ENCODE measurements around the gene NID1. TPM values are rescaled to one million over a fixed set of nuclear protein-coding genes. Genes with fewer than 3 reads are reported as not detected.
"Not testable (repeated sequence)": the region's sequence is repeated elsewhere in the genome, so short reads cannot be mapped to it uniquely, and the experiment has no call there.

Gene NID1
- total and polyA plus RNA-seq, 4 donors, result 21.2 to 90.1 (median 55.2) TPM

- TF ChIP-seq HNF4A (conservative IDR thresholded peaks at IDR 0.05) (no peak), NR2F2 (IDR thresholded peaks at IDR 0.05) (no peak), RXRA (IDR thresholded peaks at IDR 0.05) (no peak), HNF4G (IDR thresholded peaks at IDR 0.05) (no peak), GABPA (IDR thresholded peaks at IDR 0.05 in 1 of 2, conservative IDR thresholded peaks at IDR 0.05 in 1 of 2) (no peak), ZBTB33 (IDR thresholded peaks at IDR 0.05) (no peak), MAX (IDR thresholded peaks at IDR 0.05) (no peak)
- TF ChIP-seq, protein P1, sequence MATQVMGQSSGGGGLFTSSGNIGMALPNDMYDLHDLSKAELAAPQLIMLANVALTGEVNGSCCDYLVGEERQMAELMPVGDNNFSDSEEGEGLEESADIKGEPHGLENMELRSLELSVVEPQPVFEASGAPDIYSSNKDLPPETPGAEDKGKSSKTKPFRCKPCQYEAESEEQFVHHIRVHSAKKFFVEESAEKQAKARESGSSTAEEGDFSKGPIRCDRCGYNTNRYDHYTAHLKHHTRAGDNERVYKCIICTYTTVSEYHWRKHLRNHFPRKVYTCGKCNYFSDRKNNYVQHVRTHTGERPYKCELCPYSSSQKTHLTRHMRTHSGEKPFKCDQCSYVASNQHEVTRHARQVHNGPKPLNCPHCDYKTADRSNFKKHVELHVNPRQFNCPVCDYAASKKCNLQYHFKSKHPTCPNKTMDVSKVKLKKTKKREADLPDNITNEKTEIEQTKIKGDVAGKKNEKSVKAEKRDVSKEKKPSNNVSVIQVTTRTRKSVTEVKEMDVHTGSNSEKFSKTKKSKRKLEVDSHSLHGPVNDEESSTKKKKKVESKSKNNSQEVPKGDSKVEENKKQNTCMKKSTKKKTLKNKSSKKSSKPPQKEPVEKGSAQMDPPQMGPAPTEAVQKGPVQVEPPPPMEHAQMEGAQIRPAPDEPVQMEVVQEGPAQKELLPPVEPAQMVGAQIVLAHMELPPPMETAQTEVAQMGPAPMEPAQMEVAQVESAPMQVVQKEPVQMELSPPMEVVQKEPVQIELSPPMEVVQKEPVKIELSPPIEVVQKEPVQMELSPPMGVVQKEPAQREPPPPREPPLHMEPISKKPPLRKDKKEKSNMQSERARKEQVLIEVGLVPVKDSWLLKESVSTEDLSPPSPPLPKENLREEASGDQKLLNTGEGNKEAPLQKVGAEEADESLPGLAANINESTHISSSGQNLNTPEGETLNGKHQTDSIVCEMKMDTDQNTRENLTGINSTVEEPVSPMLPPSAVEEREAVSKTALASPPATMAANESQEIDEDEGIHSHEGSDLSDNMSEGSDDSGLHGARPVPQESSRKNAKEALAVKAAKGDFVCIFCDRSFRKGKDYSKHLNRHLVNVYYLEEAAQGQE (IDR thresholded peaks at IDR 0.05), result no peak
- TF ChIP-seq, protein P2, sequence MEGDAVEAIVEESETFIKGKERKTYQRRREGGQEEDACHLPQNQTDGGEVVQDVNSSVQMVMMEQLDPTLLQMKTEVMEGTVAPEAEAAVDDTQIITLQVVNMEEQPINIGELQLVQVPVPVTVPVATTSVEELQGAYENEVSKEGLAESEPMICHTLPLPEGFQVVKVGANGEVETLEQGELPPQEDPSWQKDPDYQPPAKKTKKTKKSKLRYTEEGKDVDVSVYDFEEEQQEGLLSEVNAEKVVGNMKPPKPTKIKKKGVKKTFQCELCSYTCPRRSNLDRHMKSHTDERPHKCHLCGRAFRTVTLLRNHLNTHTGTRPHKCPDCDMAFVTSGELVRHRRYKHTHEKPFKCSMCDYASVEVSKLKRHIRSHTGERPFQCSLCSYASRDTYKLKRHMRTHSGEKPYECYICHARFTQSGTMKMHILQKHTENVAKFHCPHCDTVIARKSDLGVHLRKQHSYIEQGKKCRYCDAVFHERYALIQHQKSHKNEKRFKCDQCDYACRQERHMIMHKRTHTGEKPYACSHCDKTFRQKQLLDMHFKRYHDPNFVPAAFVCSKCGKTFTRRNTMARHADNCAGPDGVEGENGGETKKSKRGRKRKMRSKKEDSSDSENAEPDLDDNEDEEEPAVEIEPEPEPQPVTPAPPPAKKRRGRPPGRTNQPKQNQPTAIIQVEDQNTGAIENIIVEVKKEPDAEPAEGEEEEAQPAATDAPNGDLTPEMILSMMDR (IDR thresholded peaks at IDR 0.05; ENCODE audit: low read depth, low read length, missing input control), result no peak
These were observed 14.1 kb upstream of the NID1 start for GRCh38 chr1:236078993-236079392.

DNA sequence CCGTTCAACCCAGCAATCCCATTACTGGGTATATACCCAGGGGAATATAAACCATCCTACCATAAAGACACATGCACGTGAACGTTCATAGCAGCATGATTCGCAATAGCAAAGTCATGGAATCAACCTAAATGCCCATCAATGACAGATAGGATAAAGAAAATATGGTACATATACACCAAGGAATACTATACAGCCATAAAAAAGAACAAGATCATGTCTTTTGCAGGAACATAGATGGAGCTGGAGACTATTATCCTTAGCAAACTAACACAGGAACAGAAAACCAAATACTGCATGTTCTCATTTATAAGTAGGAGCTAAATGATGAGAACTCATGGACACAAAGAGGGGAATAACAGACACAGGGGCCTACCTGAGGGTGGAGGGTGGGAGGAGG lies 13.2 kb upstream of the NID1 start:
- H3K4me3 ChIP-seq (ENCODE audit: low read depth in 1 of 3, low read length in 3 of 3); H3K9me3 ChIP-seq (ENCODE audit: control insufficient read depth in 4 of 4, low read length in 3 of 4); DNase-seq (ENCODE audit: low spot score); H3K36me3 ChIP-seq (ENCODE audit: control insufficient read depth in 4 of 4, insufficient read depth in 3 of 4, low read depth in 1 of 4, low read length in 3 of 4); H3K27ac ChIP-seq (ENCODE audit: low read depth in 1 of 2, low read length in 2 of 2); H3K27me3 ChIP-seq (ENCODE audit: control insufficient read depth in 4 of 4, insufficient read depth in 4 of 4, low read length in 3 of 4); H3K9ac ChIP-seq (ENCODE audit: low read depth in 1 of 2, low read length in 2 of 2): not testable (repeated sequence)
- peaks cover 2 to 32% (median 18%) of the 10 kb centered on the region in 4 donors for H3K4me1 ChIP-seq (ENCODE audit: control insufficient read depth in 4 of 4, insufficient read depth in 4 of 4, low read length in 3 of 4)
- WGBS, result 99% methylated on average over 4 of the region's 4 CpGs

More at GRCh38 chr1:236078993-236079392, 14.1 kb upstream of the NID1 start:
- no peaks in the 10 kb centered on the region for H3K36me3 ChIP-seq (ENCODE audit: control insufficient read depth in 4 of 4, insufficient read depth in 3 of 4, low read depth in 1 of 4, low read length in 3 of 4)
- no peaks in the 10 kb centered on the region for H3K9me3 ChIP-seq (ENCODE audit: control insufficient read depth in 4 of 4, low read length in 3 of 4)
- 82% methylated on average over 2 of the region's 2 CpGs for WGBS
- no peaks in the 10 kb centered on the region for H3K27me3 ChIP-seq (ENCODE audit: control insufficient read depth in 4 of 4, insufficient read depth in 4 of 4, low read length in 3 of 4)
- DNase-seq (ENCODE audit: low spot score), result no peak
- peaks cover 2 to 29% (median 18%) of the 10 kb centered on the region in 4 donors for H3K4me1 ChIP-seq (ENCODE audit: control insufficient read depth in 4 of 4, insufficient read depth in 4 of 4, low read length in 3 of 4)
- no peak overlapping the region for H3K4me3 ChIP-seq (ENCODE audit: low read depth in 1 of 3, low read length in 3 of 3)
- H3K27ac ChIP-seq (ENCODE audit: low read depth in 1 of 2, low read length in 2 of 2), result no peak overlapping the region
- no peak overlapping the region for H3K9ac ChIP-seq (ENCODE audit: low read depth in 1 of 2, low read length in 2 of 2)

GRCh38 chr1:236075848-236076247 lies 11.0 kb upstream of the NID1 start:
- 37% methylated on average over 4 of the region's 4 CpGs for WGBS
- DNase-seq (ENCODE audit: low spot score), result no peak
- no peak for TF ChIP-seq FOXA2 (IDR thresholded peaks at IDR 0.05)
- TF ChIP-seq TAF1 (conservative IDR thresholded peaks at IDR 0.05), result no peak
- TF ChIP-seq YY1 (IDR thresholded peaks at IDR 0.05), result peak; percentile 46
- peak; percentile 92 for TF ChIP-seq RXRA (IDR thresholded peaks at IDR 0.05)
- TF ChIP-seq HNF4A (conservative IDR thresholded peaks at IDR 0.05), result peak; percentile 98
- peak in 1 of 2 donors; percentile 41 for TF ChIP-seq RAD21 (IDR thresholded peaks at IDR 0.05)
- peak; percentile 67 for TF ChIP-seq ZBTB33 (IDR thresholded peaks at IDR 0.05)
- TF ChIP-seq HNF4G (IDR thresholded peaks at IDR 0.05), result peak; percentile 95
- TF ChIP-seq GABPA (IDR thresholded peaks at IDR 0.05 in 1 of 2, conservative IDR thresholded peaks at IDR 0.05 in 1 of 2), result peak in 1 of 2 donors; percentile 21
- TF ChIP-seq, protein P3, sequence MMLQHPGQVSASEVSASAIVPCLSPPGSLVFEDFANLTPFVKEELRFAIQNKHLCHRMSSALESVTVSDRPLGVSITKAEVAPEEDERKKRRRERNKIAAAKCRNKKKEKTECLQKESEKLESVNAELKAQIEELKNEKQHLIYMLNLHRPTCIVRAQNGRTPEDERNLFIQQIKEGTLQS (IDR thresholded peaks at IDR 0.05), result peak; percentile 63
- TF ChIP-seq, protein P2 (IDR thresholded peaks at IDR 0.05; ENCODE audit: low read depth, low read length, missing input control), result no peak

More at GRCh38 chr1:236075848-236076247, 11.0 kb upstream of the NID1 start:
- H3K4me3 ChIP-seq (ENCODE audit: low read depth in 1 of 3, low read length in 3 of 3), result no peak overlapping the region
- H3K9me3 ChIP-seq (ENCODE audit: control insufficient read depth in 4 of 4, low read length in 3 of 4), result peaks cover 0 to under 1% (median under 1%) of the 10 kb centered on the region in 4 donors
- no peak overlapping the region for H3K9ac ChIP-seq (ENCODE audit: low read depth in 1 of 2, low read length in 2 of 2)
- no peaks in the 10 kb centered on the region for H3K27me3 ChIP-seq (ENCODE audit: control insufficient read depth in 4 of 4, insufficient read depth in 4 of 4, low read length in 3 of 4)
- peaks cover 2 to 32% (median 18%) of the 10 kb centered on the region in 4 donors for H3K4me1 ChIP-seq (ENCODE audit: control insufficient read depth in 4 of 4, insufficient read depth in 4 of 4, low read length in 3 of 4)
- no peaks in the 10 kb centered on the region for H3K36me3 ChIP-seq (ENCODE audit: control insufficient read depth in 4 of 4, insufficient read depth in 3 of 4, low read depth in 1 of 4, low read length in 3 of 4)
- H3K27ac ChIP-seq (ENCODE audit: low read depth in 1 of 2, low read length in 2 of 2), result peak overlapping the region; percentile 64 to 72
